Caco-2 (cell line): ENCODE data around the gene CD160. TPM values are rescaled to one million over a fixed set of nuclear protein-coding genes. Genes with fewer than 3 reads are reported as not detected.

Experiments used
- BruUV-seq: library from RNA; stranded (reverse); fragments of 400-500 nt; replicated peaks from 2 replicates; lab custom pipeline; 2021; lab: Mats Ljungman, UMichigan
- CTCF ChIA-PET: fragments of 300-600 bp; sonication (Branson Sonifier 250); formaldehyde crosslinking; loops from one replicate; lab custom pipeline; 2022; ENCODE audit warnings: antibody characterized with exemption; lab: Charles Lee
- POLR2A ChIA-PET: fragments of 300-600 bp; sonication (Branson Sonifier 250); formaldehyde crosslinking; loops from one replicate; lab custom pipeline; 2022; ENCODE audit warnings: antibody characterized with exemption; lab: Charles Lee
- DNase-seq, 2 experiments: peaks; one replicate each; pipeline versions ENCODE4 v3.0.0 to v3.0.0-alpha.2; 2020 to 2022
- H3K27me3 ChIP-seq: replicated peaks from 2 replicates; pipeline ENCODE4 v1.6.0; 2011; ENCODE audit warnings: low read length; ENCODE audit not compliant: control insufficient read depth, insufficient read depth
- H3K36me3 ChIP-seq: 2 replicates; pipeline ENCODE4 v1.5.1; 2011; ENCODE audit warnings: low read length; ENCODE audit not compliant: control insufficient read depth, insufficient read depth
- H3K4me1 ChIP-seq: fragments of 250-450 bp; sonication (Bioruptor Pico); 2 replicates; pipeline ENCODE4 v1.5.1; 2020; ENCODE audit warnings: mild to moderate bottlenecking
- H3K4me3 ChIP-seq: 2 replicates; pipeline ENCODE4 v1.5.1; 2011; ENCODE audit warnings: low read depth, mild to moderate bottlenecking, control low read depth, low read length
- H3K9me3 ChIP-seq: fragments of 250-450 bp; sonication (Bioruptor Pico); 2 replicates; pipeline ENCODE4 v1.5.1; 2020; ENCODE audit warnings: mild to moderate bottlenecking, moderate library complexity
- H3K27ac Mint-ChIP-seq: one replicate; pipeline ENCODE4 v1.8.0; 2022; ENCODE audit warnings: mixed read lengths; ENCODE audit not compliant: unreplicated experiment
- H3K27me3 Mint-ChIP-seq: one replicate; pipeline ENCODE4 v1.8.0; 2022; ENCODE audit warnings: mixed read lengths; ENCODE audit not compliant: insufficient read depth, unreplicated experiment
- H3K36me3 Mint-ChIP-seq: one replicate; pipeline ENCODE4 v1.8.0; 2022; ENCODE audit warnings: mild to moderate bottlenecking, mixed read lengths; ENCODE audit not compliant: insufficient read depth, unreplicated experiment
- H3K4me1 Mint-ChIP-seq: one replicate; pipeline ENCODE4 v1.8.0; 2022; ENCODE audit warnings: low read depth, mixed read lengths; ENCODE audit not compliant: unreplicated experiment
- H3K4me3 Mint-ChIP-seq: one replicate; pipeline ENCODE4 v1.8.0; 2022; ENCODE audit warnings: mild to moderate bottlenecking, moderate library complexity, mixed read lengths; ENCODE audit not compliant: unreplicated experiment
- H3K9me3 Mint-ChIP-seq: one replicate; pipeline ENCODE4 v1.8.0; 2022; ENCODE audit warnings: mixed read lengths; ENCODE audit not compliant: unreplicated experiment
- CTCF ChIP-seq, 2 experiments: fragments of 200-600 bp in 1 of 2; IDR thresholded peaks; 1 replicate in 1 of 2; 2 replicates in 1 of 2; pipeline versions ENCODE4 v1.5.1 to v1.8.0; 2011 to 2022; ENCODE audit warnings: antibody characterized with exemption in 1 of 2, control low read depth in 1 of 2, inconsistent platforms in 1 of 2, low read depth in 1 of 2, low read length in 1 of 2, mild to moderate bottlenecking in 1 of 2, moderate library complexity in 1 of 2; ENCODE audit not compliant: insufficient read depth in 1 of 2, severe bottlenecking in 1 of 2, unreplicated experiment in 1 of 2
- intact Hi-C: fragments of 100-400 bp; cut with micrococcal nuclease; formaldehyde crosslinking; loops from one replicate; pipeline ENCODE4 v1.10.0; 2022; ENCODE audit not compliant: unreplicated experiment
- total RNA-seq: library from RNA; stranded (reverse); gene quantifications from 2 replicates; pipeline ENCODE4 v1.2.3, GENCODE V29; 2022

CD160 gene
- total RNA-seq, 1 experiment from 2014 or later, result 0.20 TPM

GRCh38 chr1:145706086-145706664, 13.1 kb upstream of the CD160 start:
- H3K4me3 Mint-ChIP-seq, result peak overlapping the region; percentile 60
- peak; percentile 48 to 72 for DNase-seq

GRCh38 chr1:145707183-145707867, 12.0 kb upstream of the CD160 start, which contains the start of gene PDZK1:
Gene PDZK1, minus strand, starts transcription at chr1:145707368. Its CDS starts 19,347 bp downstream, at chr1:145688021.
- H3K36me3 Mint-ChIP-seq, result peaks cover 22% of the 10 kb centered on the region
- H3K36me3 ChIP-seq, result no peaks in the 10 kb centered on the region; the same call in none of the 2 replicates
- H3K4me1 ChIP-seq, result peaks cover 66% of the 10 kb centered on the region
- H3K27me3 ChIP-seq, result no peaks in the 10 kb centered on the region
- peak within 1 kb of the TSS; percentile 51 for H3K4me3 ChIP-seq
- peak within 1 kb of the TSS; percentile 83 for H3K27ac Mint-ChIP-seq
- no TSS peak for BruUV-seq
- H3K27me3 Mint-ChIP-seq, result no peaks in the 10 kb centered on the region
- H3K4me1 Mint-ChIP-seq, result peaks cover 36% of the 10 kb centered on the region
- no peaks in the 10 kb centered on the region for H3K9me3 Mint-ChIP-seq
- TF ChIP-seq CTCF (IDR thresholded peaks at IDR 0.05; ENCODE audit: insufficient read depth in 1 of 2, low read depth in 1 of 2, low read length in 1 of 2, severe bottlenecking in 1 of 2, unreplicated experiment in 1 of 2), result no peak
- intact Hi-C loops, result no loop called here
- DNase-seq, result peak; percentile 77 to 88
- no peaks in the 10 kb centered on the region for H3K9me3 ChIP-seq
- CTCF ChIA-PET, result interaction anchor here (1.4 to 1.5 kb wide), 3 partner anchors 9 to 138 kb away, joined by 5 to 12 read pairs (median 5); partner anchors contain the start of gene NUDT17
- peak within 1 kb of the TSS; percentile 60 for H3K4me3 Mint-ChIP-seq
- POLR2A ChIA-PET, result interaction anchor here (0.6 to 1.6 kb wide), 5 partner anchors 10 to 1891 kb away, joined by 3 to 6 read pairs (median 4); partner anchors contain the start of genes PIAS3, POLR3C and RNF115

More at GRCh38 chr1:145706086-145706664, 13.1 kb upstream of the CD160 start:
- ChIA-PET CTCF (interaction anchor here (1.5 kb wide), 2 partner anchors 15 to 139 kb away, joined by 5 to 12 read pairs; partner anchors contain the start of gene NUDT17), POLR2A (interaction anchor here (0.6 to 1.6 kb wide), 3 partner anchors 11 to 153 kb away, joined by 3 to 6 read pairs (median 4); partner anchors contain the start of genes PIAS3, POLR3C and RNF115)
- no peaks in the 10 kb centered on the region; the same call in none of the 2 replicates for H3K36me3 ChIP-seq
- H3K27me3 Mint-ChIP-seq, result no peaks in the 10 kb centered on the region
- H3K9me3 Mint-ChIP-seq, result no peaks in the 10 kb centered on the region
- BruUV-seq, result no TSS peak
- peak overlapping the region; percentile 51 for H3K4me3 ChIP-seq
- peaks cover 62% of the 10 kb centered on the region for H3K4me1 ChIP-seq
- intact Hi-C loops, result no loop called here
- peaks cover 13% of the 10 kb centered on the region for H3K36me3 Mint-ChIP-seq
- no peaks in the 10 kb centered on the region for H3K9me3 ChIP-seq
- peak overlapping the region; percentile 83 for H3K27ac Mint-ChIP-seq
- no peak for TF ChIP-seq CTCF (IDR thresholded peaks at IDR 0.05; ENCODE audit: insufficient read depth in 1 of 2, low read depth in 1 of 2, low read length in 1 of 2, severe bottlenecking in 1 of 2, unreplicated experiment in 1 of 2)
- H3K4me1 Mint-ChIP-seq, result peaks cover 29% of the 10 kb centered on the region
- H3K27me3 ChIP-seq, result no peaks in the 10 kb centered on the region

- Histone ChIP-seq H3K4me1 (peaks cover 71% of the 10 kb centered on the region), H3K36me3 (no peaks in the 10 kb centered on the region; the same call in none of the 2 replicates), H3K27me3 (no peaks in the 10 kb centered on the region), H3K4me3 (peak overlapping the region; percentile 3; the same call in 1 of the 2 replicates), H3K9me3 (no peaks in the 10 kb centered on the region)
- no TSS peak for BruUV-seq
- H3K27ac Mint-ChIP-seq, result peak overlapping the region; percentile 83
- TF ChIP-seq CTCF (IDR thresholded peaks at IDR 0.05; ENCODE audit: insufficient read depth in 1 of 2, low read depth in 1 of 2, low read length in 1 of 2, severe bottlenecking in 1 of 2, unreplicated experiment in 1 of 2), result no peak
- intact Hi-C loops, result no loop called here
- peak; percentile 31 to 71 for DNase-seq
- peaks cover 33% of the 10 kb centered on the region for H3K4me1 Mint-ChIP-seq
- H3K9me3 Mint-ChIP-seq, result no peaks in the 10 kb centered on the region
- ChIA-PET POLR2A (no interaction called here), CTCF (interaction anchor here (1.4 kb wide), 1 partner anchor 8 kb away, joined by 5 read pairs; no protein-coding TSS in a partner anchor)
- no peaks in the 10 kb centered on the region for H3K27me3 Mint-ChIP-seq
- H3K36me3 Mint-ChIP-seq, result peaks cover 22% of the 10 kb centered on the region
- peak overlapping the region; percentile 60 for H3K4me3 Mint-ChIP-seq
Observed at GRCh38 chr1:145708063-145708462, 11.2 kb upstream of the CD160 start.
